ENCODE data around the gene AP1B1.

The AP1B1 gene

GRCh38 chr22:29385748-29386147 is 2.6 kb downstream of the AP1B1 start:
- no peak for TF ChIP-seq CTCF (IDR thresholded peaks at IDR 0.05; ENCODE audit: low read depth, low read length)
- no peak for DNase-seq (ENCODE audit: extremely low read depth, low read depth)

- no peak for DNase-seq (ENCODE audit: extremely low read depth, low read depth)
- TF ChIP-seq CTCF (IDR thresholded peaks at IDR 0.05; ENCODE audit: low read depth, low read length): no peak
Measured at GRCh38 chr22:29385151-29385704, 3.1 kb downstream of the AP1B1 start.

- no peak for TF ChIP-seq CTCF (IDR thresholded peaks at IDR 0.05; ENCODE audit: low read depth, low read length)
Measured at GRCh38 chr22:29383740-29384139, 4.6 kb downstream of the AP1B1 start.

GRCh38 chr22:29382580-29383302 is 5.6 kb downstream of the AP1B1 start:
- TF ChIP-seq CTCF (IDR thresholded peaks at IDR 0.05; ENCODE audit: low read depth, low read length): no peak
- no peak for DNase-seq (ENCODE audit: extremely low read depth, low read depth)

More at GRCh38 chr22:29383740-29384139, 4.6 kb downstream of the AP1B1 start:
- DNase-seq (ENCODE audit: extremely low read depth, low read depth): no peak

GRCh38 chr22:29380856-29381255 is 7.5 kb downstream of the AP1B1 start:
- no peak for DNase-seq (ENCODE audit: extremely low read depth, low read depth)
- no peak for TF ChIP-seq CTCF (IDR thresholded peaks at IDR 0.05; ENCODE audit: low read depth, low read length)

GRCh38 chr22:29380032-29380781 is 8.2 kb downstream of the AP1B1 start:
- no peak for TF ChIP-seq CTCF (IDR thresholded peaks at IDR 0.05; ENCODE audit: low read depth, low read length)
- DNase-seq (ENCODE audit: extremely low read depth, low read depth): no peak

- no peak for DNase-seq (ENCODE audit: extremely low read depth, low read depth)
- TF ChIP-seq CTCF (IDR thresholded peaks at IDR 0.05; ENCODE audit: low read depth, low read length): no peak
Measured at GRCh38 chr22:29379258-29379657, 9.1 kb downstream of the AP1B1 start.
